ENCODE data around the gene AVPI1.

The AVPI1 gene

GRCh38 chr10:97721871-97722780 lies 35.1 kb upstream of the AVPI1 start:
- Histone ChIP-seq H3K36me3 (ENCODE audit: control insufficient read depth, insufficient read depth, low read length) (no peaks in the 10 kb centered on the region), H3K4me3 (replicated peaks; ENCODE audit: low read depth, low read length) (no peak overlapping the region), H3K27me3 (replicated peaks; ENCODE audit: control insufficient read depth, insufficient read depth, low read length) (no peaks in the 10 kb centered on the region)
- TF ChIP-seq, protein P1, sequence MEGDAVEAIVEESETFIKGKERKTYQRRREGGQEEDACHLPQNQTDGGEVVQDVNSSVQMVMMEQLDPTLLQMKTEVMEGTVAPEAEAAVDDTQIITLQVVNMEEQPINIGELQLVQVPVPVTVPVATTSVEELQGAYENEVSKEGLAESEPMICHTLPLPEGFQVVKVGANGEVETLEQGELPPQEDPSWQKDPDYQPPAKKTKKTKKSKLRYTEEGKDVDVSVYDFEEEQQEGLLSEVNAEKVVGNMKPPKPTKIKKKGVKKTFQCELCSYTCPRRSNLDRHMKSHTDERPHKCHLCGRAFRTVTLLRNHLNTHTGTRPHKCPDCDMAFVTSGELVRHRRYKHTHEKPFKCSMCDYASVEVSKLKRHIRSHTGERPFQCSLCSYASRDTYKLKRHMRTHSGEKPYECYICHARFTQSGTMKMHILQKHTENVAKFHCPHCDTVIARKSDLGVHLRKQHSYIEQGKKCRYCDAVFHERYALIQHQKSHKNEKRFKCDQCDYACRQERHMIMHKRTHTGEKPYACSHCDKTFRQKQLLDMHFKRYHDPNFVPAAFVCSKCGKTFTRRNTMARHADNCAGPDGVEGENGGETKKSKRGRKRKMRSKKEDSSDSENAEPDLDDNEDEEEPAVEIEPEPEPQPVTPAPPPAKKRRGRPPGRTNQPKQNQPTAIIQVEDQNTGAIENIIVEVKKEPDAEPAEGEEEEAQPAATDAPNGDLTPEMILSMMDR (IDR thresholded peaks at IDR 0.05; ENCODE audit: insufficient read depth, low read length, poor library complexity, severe bottlenecking): no peak
- DNase-seq (ENCODE audit: extremely low read depth, insufficient read length): no peak

DNA sequence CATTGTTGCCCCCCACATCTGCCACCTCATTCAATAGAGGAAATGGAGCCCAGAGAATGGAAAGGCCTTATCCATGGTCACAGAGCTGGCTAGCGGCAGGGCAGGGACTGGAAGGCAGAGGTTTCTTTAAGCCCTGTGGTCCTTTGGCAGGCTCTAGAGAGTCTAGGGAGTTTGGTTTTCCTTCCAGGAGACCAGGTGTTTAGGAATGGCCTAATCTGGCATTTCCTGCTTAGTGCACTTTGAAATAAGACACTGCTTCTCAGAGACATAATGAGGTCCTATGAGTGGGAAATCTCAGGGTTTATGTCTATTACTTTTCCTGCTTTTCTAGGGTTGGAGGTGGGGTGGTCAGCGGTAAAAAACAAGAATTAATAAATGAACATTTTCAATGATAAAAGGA lies 32.6 kb upstream of the AVPI1 start:
- TF ChIP-seq, protein P1 (IDR thresholded peaks at IDR 0.05; ENCODE audit: insufficient read depth, low read length, poor library complexity, severe bottlenecking): no peak
- no peak for DNase-seq (ENCODE audit: extremely low read depth, insufficient read length)
- Histone ChIP-seq H3K27me3 (replicated peaks; ENCODE audit: control insufficient read depth, insufficient read depth, low read length) (no peaks in the 10 kb centered on the region), H3K36me3 (ENCODE audit: control insufficient read depth, insufficient read depth, low read length) (no peaks in the 10 kb centered on the region), H3K4me3 (replicated peaks; ENCODE audit: low read depth, low read length) (no peak overlapping the region)

DNA sequence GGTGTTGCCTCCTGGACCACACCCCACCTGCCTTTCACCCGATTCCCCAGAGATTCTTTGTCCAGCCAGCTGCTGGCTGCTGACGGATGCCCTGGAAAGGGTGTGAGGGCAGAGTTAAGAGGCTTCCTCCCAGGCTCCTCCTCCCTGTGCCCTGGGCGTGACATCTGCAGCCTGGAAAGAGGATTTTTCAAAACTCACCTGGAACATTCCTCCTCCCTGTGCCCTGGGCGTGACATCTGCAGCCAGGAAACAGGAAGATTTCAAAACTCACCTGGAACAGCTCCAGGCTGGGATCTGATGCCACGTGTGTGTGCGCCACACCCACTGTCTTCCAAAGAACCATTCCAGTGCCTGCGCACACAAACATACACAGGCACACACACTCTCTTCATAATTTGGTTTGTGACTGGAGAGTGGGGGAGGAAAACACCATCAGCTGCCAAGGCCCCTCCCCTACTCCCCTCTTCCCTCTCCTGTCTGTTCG lies 31.7 kb upstream of the AVPI1 start:
- Histone ChIP-seq H3K36me3 (ENCODE audit: control insufficient read depth, insufficient read depth, low read length) (no peaks in the 10 kb centered on the region), H3K4me3 (replicated peaks; ENCODE audit: low read depth, low read length) (no peak overlapping the region), H3K27me3 (replicated peaks; ENCODE audit: control insufficient read depth, insufficient read depth, low read length) (no peaks in the 10 kb centered on the region)
- DNase-seq (ENCODE audit: extremely low read depth, insufficient read length): no peak
- TF ChIP-seq, protein P1 (IDR thresholded peaks at IDR 0.05; ENCODE audit: insufficient read depth, low read length, poor library complexity, severe bottlenecking): no peak

DNA sequence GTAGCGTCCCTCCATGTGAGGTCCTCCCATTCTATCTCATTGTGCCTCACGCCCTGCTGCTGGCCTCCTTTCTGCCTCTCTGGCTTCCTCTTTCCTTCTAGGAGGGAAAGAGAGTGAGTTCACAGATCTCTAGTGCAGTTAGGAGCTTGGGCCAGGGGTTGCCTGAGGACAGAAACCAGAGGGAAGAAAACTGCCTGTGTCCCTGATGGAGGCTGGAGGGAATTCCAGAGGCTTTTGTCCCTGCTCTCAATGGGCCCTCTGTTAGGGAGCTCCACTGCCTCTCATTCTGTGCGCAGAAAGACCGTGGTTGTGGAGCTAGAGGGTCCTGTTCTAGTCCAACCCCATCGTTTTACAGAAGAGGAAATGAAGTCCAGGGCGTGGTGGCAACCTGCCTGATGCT lies 31.1 kb upstream of the AVPI1 start:
- no peaks in the 10 kb centered on the region for H3K27me3 ChIP-seq (replicated peaks; ENCODE audit: control insufficient read depth, insufficient read depth, low read length)
- DNase-seq (ENCODE audit: extremely low read depth, insufficient read length): no peak
- TF ChIP-seq, protein P1 (IDR thresholded peaks at IDR 0.05; ENCODE audit: insufficient read depth, low read length, poor library complexity, severe bottlenecking): no peak
- H3K4me3 ChIP-seq (replicated peaks; ENCODE audit: low read depth, low read length): no peak overlapping the region
- H3K36me3 ChIP-seq (ENCODE audit: control insufficient read depth, insufficient read depth, low read length): no peaks in the 10 kb centered on the region

GRCh38 chr10:97717627-97718026 lies 30.6 kb upstream of the AVPI1 start:
- H3K27me3 ChIP-seq (replicated peaks; ENCODE audit: control insufficient read depth, insufficient read depth, low read length): no peaks in the 10 kb centered on the region
- H3K4me3 ChIP-seq (replicated peaks; ENCODE audit: low read depth, low read length): no peak overlapping the region
- TF ChIP-seq, protein P1 (IDR thresholded peaks at IDR 0.05; ENCODE audit: insufficient read depth, low read length, poor library complexity, severe bottlenecking): no peak
- DNase-seq (ENCODE audit: extremely low read depth, insufficient read length): no peak
- H3K36me3 ChIP-seq (ENCODE audit: control insufficient read depth, insufficient read depth, low read length): no peaks in the 10 kb centered on the region

Data from GM06990 (cell line).